DMS114 treated with DMSO at 0.1 percent for 48 hours (cell line): ENCODE results near the gene ABL1.

Experiments
- DNase-seq: peaks from one replicate; lab custom pipeline; 2025; ENCODE audit not compliant: unreplicated experiment; lab: John Stamatoyannopoulos, UW

ABL1 gene

DNA sequence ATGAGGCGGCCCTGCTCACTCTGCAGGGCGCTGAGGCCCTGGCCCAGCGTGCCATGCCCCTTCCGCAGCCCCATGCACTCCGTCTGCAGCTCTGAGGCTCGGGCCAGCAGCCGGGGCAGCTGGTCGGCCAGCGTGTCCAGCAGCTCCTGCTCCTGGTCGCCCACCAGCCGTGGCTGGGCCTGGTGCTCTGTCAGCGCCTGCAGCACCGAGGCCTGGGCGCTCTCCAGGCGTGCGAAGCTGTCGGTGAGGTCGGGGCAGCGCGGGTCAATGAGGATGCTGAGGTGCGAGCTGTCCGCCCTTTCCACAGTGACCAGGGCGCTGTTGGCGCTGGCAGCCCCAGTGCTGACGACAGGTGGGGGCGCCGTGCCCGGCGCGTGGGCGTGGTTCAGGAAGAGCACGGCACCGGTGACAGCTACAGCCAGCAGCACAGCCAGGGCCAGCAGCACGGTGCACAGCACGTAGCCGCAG is 94.6 kb downstream of the ABL1 start:
- no peak for DNase-seq

DNA sequence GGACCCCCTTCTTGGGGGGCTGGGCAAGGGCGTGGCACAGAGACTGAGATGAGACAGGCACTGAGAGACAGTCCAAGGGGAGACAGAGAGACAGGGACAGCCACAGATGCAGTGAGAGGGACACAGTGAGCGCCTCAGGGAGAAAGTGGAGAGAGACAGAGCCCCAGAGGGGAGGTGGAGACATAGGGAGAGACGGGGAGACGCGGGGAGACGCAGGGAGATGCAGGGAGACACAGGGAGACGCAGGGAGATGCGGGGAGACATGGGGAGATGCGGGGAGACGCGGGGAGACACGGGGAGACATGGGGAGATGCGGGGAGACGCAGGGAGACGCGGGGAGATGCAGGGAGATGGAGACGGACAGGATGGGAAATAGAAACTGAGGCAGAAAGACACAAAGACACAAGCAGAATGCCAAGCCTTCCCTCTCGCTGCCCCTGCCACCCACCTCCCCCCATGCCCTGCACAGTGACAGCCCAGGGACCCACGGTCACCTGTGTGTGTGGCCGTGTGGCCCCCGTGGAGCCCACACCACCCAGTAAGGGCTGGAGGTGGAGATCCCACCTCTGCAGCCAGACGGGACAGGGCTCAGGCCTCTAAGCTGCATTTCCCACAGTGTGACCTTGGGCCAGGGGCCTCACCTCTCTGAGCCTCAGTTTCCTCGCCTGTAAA is 95.2 kb downstream of the ABL1 start:
- DNase-seq = no peak

DNA sequence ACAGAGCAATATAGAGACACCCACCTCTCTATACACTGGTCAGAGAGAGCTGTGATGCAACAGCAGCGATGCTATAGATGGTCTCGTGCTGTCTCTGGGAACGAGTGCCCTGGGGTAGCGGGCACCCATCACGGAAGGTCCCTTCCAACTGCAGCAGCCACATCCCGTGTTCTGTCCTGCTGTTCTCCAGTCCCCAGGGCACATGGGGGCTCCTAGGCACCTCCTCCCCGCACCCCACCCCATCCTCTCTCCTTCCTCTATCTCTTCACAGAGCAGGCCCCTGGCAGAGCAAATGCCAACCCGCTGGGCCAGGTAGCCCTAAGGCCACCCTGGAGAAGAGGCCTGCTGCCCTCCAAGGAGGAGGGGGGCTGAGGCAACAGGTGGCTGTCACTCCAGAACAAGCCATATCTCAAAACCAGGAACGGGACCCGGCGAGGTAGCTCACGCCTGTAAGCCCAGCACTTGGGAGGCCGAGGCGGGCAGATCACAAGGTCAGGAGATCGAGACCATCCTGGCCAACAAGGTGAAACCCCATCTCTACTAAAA is 95.8 kb downstream of the ABL1 start:
- DNase-seq = no peak

DNA sequence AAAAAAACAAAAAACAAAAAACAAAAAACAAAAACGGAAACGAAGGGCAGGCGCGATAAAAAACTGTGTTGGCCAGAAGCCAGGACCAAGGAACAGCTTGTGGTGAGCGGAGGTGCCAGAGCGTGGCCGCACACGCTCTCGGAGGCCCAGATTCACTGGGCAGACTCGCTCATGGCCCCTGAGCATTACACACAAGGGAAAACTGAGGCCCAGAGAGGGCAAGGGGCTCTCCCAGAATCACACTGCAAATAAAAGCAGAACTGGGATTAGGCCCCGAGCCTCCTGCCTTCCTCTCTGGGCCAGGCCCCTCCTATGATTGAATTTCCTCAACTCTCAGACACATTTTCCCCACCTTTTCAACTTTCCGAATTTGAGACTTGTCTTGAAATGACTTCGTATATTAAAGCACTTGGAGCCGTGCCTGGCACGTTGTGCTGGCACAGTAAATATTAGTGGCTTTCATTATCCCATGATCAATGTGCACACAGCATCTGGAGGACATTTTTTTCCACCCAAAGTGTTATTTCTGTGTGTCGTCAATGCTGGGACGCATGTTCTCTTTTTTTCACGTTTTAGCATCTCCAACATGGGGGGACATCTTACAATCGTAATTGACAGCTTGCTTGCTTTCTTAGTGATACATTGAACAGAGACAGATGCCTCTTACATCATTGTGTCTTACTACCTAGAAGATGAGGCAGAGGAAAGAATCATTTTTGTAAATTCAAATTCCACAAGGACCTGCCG is 96.6 kb downstream of the ABL1 start:
- no peak for DNase-seq

DNA sequence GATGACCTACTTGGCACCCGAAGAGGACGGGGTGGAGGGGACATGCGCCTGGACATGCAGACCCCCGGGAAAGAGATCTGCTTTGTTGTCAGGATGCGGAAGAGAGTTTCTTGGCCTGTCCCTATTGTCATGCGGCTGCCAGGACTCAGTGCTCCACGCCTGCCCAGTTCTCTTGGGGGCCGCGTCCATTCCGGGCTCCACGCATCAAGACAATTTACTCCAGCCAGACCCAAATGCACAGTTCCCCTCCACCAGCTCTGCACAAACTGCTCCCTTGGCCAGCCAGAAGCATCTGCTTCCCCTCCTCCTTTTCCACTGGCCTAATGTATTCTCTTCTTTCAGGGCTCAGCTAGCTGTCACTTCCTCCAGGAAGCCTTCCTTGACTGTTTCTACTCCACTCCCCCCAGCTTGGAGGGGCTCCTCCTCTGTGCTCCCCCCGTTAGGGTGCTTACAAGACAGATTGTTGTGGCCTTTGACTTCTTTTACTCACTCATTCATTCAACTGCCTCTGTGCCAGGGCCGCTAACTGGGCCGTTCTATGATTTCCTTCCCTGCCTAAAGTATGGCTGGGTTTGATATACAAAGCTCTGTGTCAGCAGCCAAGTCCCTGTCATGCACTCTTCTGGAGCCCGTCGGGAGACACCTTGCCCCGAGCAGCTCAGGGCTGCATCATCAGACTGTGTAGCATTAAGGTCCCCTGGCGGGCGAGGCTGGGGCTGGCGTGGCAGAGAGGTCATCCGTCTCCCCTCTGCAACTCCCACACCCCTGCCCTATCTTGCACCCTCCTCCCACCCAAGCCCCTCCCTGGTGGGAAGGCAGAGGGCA is 97.4 kb downstream of the ABL1 start:
- DNase-seq = no peak

DNA sequence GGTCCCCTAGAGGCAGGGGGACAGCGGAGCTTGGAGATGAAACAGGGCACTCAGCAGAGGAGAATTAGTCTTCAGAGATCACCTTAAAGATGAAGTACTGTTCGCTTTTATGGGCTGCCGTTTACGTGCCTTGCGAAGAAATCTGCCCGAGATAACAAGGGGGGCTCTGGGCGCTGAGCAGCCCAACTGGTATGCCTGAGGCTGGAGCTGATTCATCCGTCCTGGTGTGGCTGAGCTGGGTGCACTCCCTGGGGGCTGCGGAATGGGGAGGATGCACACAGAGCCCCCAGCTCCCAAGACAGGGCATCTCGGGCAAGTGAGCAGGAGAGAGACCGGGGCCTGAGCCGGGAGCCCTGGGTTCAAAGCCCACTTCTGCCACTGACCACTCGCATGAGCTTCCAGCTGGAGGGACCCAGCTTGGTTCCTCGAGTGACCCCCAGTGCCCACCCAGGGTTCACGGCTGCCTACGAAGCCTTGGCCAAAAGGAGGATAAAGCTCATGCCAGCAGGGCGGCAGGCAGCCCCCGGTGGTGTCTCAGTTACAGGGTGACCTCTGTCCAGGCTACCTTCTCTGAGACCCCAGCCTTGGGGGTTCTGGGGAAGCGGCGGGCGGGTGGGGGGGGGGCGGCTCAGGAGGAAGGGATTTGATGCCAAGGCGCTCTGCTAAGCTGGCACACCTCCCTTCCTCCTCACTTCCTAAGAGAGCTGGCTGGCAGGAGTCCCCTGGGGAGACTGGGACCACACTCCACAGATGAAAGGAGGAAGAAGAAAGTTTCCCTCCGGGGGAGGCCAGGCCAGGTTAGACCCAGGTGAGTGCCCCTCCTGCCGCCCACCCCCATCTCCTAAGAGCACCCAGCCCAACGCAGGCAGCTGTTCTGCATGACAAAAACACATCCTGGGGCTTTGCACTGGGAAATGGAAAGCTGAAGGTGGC is 98.3 kb downstream of the ABL1 start:
- no peak for DNase-seq

DNA sequence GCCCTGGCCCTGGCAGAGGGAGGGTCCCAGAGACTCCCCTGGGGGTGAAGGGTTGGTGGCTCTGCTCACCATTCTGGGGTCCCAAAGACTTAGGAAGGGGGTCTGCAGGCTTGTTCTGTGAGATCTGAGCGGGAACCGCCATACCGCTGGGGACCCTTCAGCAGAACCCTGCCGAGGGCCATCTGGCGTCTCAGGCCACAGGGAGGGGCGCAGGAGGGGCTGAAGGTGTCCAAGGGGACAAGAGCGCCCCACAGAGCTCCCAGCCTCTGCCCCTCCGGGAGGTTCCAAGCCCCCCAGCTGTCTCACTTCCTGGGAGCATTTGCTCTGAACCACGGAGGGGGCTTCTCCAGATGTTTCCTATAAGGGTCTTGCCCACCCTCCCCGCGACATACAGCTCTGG is 99.2 kb downstream of the ABL1 start:
- DNase-seq = no peak

DNA sequence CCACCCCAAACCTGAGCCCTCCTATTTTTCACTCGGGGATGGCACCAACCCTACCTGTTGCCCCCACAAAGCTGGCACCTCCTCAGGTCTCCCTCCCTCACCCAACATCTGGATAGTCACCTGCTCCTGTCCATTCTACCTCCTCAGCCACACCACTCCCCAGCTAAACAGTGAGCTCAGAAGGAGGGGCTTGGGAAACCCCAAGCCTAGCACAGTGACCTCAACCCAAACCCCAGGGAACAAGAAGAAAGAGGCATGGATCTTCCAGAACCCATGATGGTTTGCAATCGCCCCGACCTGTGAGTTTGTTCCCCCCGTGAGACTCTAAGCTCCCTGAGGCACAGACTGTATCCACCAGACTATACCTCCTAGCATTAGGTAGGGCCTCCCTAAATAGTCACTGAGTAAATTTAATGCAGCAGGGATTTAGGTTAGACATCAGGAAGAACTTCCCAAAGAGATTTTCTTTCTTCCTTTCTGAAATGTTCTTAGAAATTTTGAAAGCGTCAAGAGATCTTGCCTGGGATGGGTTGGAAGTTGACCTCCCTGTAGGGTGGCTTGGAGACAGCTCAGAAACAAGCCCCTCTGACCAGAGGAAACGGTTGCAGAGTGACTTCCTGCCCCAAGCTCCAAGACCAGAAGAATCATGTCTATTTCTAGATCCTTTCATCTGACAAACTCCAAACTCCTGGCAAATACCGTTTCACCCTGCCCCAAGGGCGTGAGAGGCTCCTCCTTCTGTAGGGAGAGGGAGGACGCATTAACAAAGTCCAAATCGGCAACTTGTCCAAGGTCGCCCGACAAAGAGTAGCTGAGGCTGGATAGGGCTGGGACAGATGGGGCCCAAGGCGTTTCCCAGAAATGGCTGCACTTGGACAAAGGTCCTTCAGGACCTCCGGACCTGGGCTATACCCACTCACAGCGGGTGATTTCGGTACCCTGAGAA is 99.9 kb downstream of the ABL1 start:
- DNase-seq = no peak

DNA sequence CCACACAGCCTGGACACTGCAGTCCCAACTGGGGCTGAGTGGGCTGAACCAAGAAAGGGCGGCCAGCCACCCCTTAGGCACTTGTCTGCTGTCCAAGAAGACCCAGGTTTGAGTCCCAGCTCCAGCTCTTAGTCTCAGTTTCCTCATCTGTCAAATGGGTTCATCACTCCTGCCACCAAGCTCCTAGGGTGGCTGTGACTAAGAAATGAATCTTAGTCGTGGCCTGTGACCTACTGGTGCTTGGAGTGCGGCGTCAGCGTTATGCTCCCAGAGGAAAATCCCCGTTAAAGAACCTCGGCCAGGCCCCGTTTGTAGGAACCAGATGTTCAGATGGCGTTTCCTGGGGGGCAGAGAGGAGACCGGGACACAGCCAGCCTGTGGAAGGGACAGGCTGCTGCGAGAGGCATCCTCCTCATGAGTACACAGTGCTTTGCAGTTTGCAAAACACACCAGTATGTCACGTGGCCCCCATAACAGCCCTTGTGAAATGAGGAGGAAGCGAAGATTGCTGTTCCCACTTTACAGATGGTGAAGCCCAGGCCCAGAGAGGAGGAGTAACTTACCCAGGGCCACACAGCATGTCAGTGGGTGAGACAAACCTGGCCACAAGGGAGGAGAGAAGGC is 100.7 kb downstream of the ABL1 start:
- no peak for DNase-seq

DNA sequence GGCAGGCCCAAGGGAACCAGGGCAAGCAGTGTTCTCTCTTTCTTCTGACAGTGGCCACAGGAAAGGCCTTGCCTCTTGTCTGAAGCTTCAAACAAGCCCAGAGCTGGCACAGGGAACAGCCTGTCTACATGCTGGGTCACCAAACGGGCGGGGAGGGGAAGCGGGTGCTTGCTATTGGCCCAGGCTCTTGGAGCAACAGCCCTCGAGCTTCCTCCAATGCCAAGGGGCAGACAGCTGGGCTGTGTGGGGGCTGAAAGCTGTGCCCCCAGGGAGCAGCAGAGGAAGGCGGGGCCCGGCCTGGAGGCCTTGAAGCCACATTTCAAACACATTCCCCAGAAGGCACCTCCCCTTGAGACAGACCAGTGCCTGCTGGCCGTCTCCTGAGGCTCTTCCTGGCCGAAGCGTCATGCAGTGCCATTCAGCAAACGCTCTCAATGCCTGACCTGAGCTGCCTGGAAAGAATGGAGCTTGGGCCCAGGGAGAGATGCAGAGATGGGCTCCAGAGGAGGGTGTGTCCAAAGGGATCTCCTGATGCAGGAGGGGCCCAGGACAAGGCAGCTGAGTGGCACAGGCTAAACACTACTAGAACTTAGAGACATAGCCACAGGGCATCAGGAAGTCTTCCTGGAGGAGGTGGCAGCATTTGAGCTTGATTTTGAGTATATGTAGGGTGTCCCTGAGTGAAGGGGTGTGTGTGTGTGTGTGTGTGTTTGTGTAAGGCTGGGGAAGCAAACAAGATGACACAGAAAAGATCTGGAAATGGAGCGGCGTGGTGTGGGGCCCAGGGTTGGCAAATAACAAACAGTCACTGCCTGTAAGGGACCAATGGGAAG is 101.4 kb downstream of the ABL1 start:
- DNase-seq = no peak
